Measurements from ENCODE around the gene CDK17. TPM values are rescaled to one million over a fixed set of nuclear protein-coding genes. Genes with fewer than 3 reads are reported as not detected.
A peak's percentile ranks its signal among the peaks of the same experiment; 100 is the strongest.

The CDK17 gene
- total RNA-seq, 3 donors from 2014 or later, result 47.7 to 113 (median 81.0) TPM

DNA sequence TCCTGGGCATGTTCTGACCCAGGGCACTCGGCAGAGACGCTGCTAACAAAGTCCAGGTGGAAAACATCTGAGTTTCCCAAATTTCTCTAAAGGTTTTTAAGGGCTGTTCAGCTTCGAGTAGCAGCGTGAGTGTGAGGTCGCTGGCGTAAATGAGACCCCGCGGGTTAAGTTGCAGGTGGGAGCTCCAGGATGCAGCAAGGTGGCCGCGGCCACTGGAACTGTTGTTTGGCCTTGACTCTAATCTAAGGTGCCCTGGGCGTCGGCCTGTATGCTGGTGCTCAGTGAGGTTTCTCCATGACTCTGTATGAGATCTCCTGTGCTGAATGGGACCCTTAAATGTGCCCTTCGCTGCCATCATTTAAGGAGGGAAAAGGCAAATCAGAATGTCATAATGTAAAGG, 155.4 kb downstream of the CDK17 start:
- Histone ChIP-seq H3K36me3 (no peaks in the 10 kb centered on the region), H3K9me3 (no peaks in the 10 kb centered on the region), H3K27ac (peak overlapping the region in 1 of 2 donors; percentile 38), H3K4me1 (no peaks in the 10 kb centered on the region), H3K4me3 (no peak overlapping the region), H3K27me3 (no peaks in the 10 kb centered on the region)
- TF ChIP-seq POLR2AphosphoS5 (IDR thresholded peaks at IDR 0.05) (no peak), POLR2A (IDR thresholded peaks at IDR 0.05) (no peak)
- TF ChIP-seq, protein P1, sequence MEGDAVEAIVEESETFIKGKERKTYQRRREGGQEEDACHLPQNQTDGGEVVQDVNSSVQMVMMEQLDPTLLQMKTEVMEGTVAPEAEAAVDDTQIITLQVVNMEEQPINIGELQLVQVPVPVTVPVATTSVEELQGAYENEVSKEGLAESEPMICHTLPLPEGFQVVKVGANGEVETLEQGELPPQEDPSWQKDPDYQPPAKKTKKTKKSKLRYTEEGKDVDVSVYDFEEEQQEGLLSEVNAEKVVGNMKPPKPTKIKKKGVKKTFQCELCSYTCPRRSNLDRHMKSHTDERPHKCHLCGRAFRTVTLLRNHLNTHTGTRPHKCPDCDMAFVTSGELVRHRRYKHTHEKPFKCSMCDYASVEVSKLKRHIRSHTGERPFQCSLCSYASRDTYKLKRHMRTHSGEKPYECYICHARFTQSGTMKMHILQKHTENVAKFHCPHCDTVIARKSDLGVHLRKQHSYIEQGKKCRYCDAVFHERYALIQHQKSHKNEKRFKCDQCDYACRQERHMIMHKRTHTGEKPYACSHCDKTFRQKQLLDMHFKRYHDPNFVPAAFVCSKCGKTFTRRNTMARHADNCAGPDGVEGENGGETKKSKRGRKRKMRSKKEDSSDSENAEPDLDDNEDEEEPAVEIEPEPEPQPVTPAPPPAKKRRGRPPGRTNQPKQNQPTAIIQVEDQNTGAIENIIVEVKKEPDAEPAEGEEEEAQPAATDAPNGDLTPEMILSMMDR (IDR thresholded peaks at IDR 0.05), result no peak
- DNase-seq (ENCODE audit: low spot score in 2 of 2), result no peak
- intact Hi-C loops (cut with DNase I; ENCODE audit: low total_unique reads), result loop anchor here (5.0 kb wide), 1 partner anchor 503 kb away; no protein-coding TSS in a partner anchor

DNA sequence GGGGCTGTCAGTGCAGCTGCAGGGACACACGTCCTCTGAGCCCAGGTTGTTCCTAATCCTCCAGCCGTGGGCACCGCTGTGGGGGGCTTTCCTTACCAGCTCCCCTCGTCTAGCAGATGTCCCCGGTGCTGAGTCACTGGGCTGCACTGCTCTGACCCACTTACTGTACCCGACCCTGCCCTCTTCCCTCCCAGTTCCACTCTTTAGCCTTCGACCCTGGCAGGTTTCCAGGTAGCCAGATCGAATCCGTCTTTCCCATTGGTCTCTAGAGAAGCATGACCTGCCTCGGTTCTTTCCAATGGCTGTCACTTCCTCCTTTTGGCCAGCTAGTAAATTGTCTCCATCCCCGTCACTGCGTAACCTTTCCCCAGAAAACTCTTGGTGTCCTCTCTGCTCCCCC, 157.6 kb downstream of the CDK17 start:
- TF ChIP-seq POLR2AphosphoS5 (IDR thresholded peaks at IDR 0.05), result no peak
- TF ChIP-seq, protein P1 (IDR thresholded peaks at IDR 0.05), result no peak
- TF ChIP-seq POLR2A (IDR thresholded peaks at IDR 0.05), result no peak
- intact Hi-C loops (cut with DNase I; ENCODE audit: low total_unique reads), result no loop called here
- Histone ChIP-seq H3K4me1 (peaks cover under 1% of the 10 kb centered on the region in 2 donors), H3K27ac (peak overlapping the region; percentile 60 to 90), H3K36me3 (no peaks in the 10 kb centered on the region), H3K9me3 (no peaks in the 10 kb centered on the region), H3K27me3 (no peaks in the 10 kb centered on the region), H3K4me3 (no peak overlapping the region)
- DNase-seq (ENCODE audit: low spot score in 2 of 2), result no peak

DNA sequence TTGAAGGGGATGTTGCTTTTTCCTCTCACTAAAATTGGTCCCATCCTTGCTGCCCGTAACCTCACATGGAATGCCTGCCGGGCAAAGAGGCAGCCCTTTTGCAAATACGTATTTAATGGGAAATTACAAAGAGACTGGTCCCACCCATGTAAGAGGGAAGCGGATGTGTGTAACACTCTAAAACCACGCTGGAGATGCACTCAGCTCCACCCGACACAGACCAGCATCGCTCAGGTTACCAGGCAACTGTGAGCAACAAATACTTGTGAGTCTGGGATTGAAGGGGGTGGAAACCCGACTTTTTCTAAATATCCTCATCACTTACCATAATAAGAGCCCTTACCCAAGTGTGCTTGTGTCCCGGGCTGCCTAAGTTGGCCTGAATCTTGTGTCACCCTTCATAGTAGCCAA, 158.4 kb downstream of the CDK17 start:
- DNase-seq (ENCODE audit: low spot score in 2 of 2), result no peak
- no peaks in the 10 kb centered on the region for H3K9me3 ChIP-seq
- H3K27ac ChIP-seq, result peak overlapping the region; percentile 60 to 90
- no peaks in the 10 kb centered on the region for H3K27me3 ChIP-seq
- H3K36me3 ChIP-seq, result no peaks in the 10 kb centered on the region
- H3K4me3 ChIP-seq, result no peak overlapping the region
- peaks cover 8% of the 10 kb centered on the region in 2 donors for H3K4me1 ChIP-seq
- intact Hi-C loops (cut with DNase I; ENCODE audit: low total_unique reads), result no loop called here
- TF ChIP-seq POLR2A (IDR thresholded peaks at IDR 0.05), result no peak
- TF ChIP-seq POLR2AphosphoS5 (IDR thresholded peaks at IDR 0.05), result peak in 1 of 3 donors; percentile 43
- TF ChIP-seq, protein P1 (IDR thresholded peaks at IDR 0.05), result no peak

DNA sequence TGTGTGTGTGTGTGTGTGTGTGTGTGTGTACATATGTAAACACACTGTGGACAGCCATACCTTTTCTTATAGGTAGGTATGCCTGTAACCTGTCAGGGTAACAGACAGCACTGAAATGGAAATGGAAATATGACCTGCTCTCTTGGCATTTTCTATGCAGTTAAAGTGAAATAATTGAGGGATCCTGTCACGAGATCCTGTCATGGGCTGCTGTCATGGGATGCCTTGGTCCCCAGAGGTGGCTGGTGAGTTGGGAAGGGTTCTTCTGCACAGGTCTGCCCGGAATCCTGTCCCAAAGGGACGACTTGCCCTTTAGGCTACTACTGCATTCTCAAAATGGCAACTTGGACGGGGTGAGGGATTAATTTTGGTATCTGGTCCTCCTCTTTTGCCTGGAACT, 158.8 kb downstream of the CDK17 start:
- H3K27ac ChIP-seq, result peak overlapping the region; percentile 60 to 90
- no peak for DNase-seq (ENCODE audit: low spot score in 2 of 2)

DNA sequence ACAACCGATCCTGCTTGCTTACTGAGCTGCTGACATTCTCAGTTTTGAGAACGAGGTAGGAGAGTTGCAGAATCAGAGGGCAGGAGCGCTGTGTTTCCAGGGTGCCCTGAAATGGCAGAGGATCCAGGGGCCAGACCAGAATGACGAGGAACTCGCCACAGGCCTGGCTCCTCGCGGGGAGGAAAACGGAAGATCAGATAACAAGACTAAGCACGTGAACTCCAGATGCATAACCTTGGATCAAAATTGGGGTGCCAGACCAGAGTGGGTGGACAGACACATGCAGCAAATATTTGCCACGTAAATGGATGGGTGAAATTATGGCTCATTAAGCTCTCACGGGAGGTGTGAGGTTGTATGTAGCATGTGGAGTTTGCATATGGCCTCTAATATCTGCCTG, 159.6 kb downstream of the CDK17 start:
- peak overlapping the region in 1 of 3 donors; percentile 8 for H3K4me3 ChIP-seq
- H3K4me1 ChIP-seq, result peaks cover 19 to 20% of the 10 kb centered on the region in 2 donors
- no peak for DNase-seq (ENCODE audit: low spot score in 2 of 2)
- H3K27me3 ChIP-seq, result no peaks in the 10 kb centered on the region
- H3K9me3 ChIP-seq, result no peaks in the 10 kb centered on the region
- H3K27ac ChIP-seq, result peak overlapping the region; percentile 90 to 92
- H3K36me3 ChIP-seq, result no peaks in the 10 kb centered on the region
- intact Hi-C loops (cut with DNase I; ENCODE audit: low total_unique reads), result no loop called here
- no peak for TF ChIP-seq POLR2A (IDR thresholded peaks at IDR 0.05)

More for the DNA sequence above, 158.8 kb downstream of the CDK17 start:
- Histone ChIP-seq H3K9me3 (no peaks in the 10 kb centered on the region), H3K36me3 (no peaks in the 10 kb centered on the region), H3K4me3 (no peak overlapping the region), H3K4me1 (peaks cover 12 to 13% of the 10 kb centered on the region in 2 donors), H3K27me3 (no peaks in the 10 kb centered on the region)
- intact Hi-C loops (cut with DNase I; ENCODE audit: low total_unique reads), result no loop called here
- TF ChIP-seq, protein P1 (IDR thresholded peaks at IDR 0.05), result no peak
- no peak for TF ChIP-seq POLR2A (IDR thresholded peaks at IDR 0.05)
- no peak for TF ChIP-seq POLR2AphosphoS5 (IDR thresholded peaks at IDR 0.05)

Measured in breast epithelium (tissue), 4 donors.